HL-60 (cell line): ENCODE results near the gene PRRX2.

Source experiments
- DNase-seq, 2 experiments: peaks; one replicate each; pipeline ENCODE4 v3.0.0-alpha.2; 2010 to 2020; ENCODE audit warnings: low read depth in 1 of 2, low spot score in 1 of 2
- H3K27ac ChIP-seq: fragments of 250-450 bp; sonication (Bioruptor Pico); replicated peaks from 2 replicates; pipeline ENCODE4 v1.5.1; 2020; ENCODE audit warnings: mild to moderate bottlenecking, moderate library complexity
- H3K27me3 ChIP-seq: fragments of 250-450 bp; sonication (Bioruptor Pico); 2 replicates; pipeline ENCODE4 v1.5.1; 2021; ENCODE audit warnings: mild to moderate bottlenecking, moderate library complexity; ENCODE audit not compliant: insufficient read depth, poor library complexity, severe bottlenecking
- H3K4me3 ChIP-seq: replicated peaks from 2 replicates; pipeline ENCODE4 v1.5.1; 2011; ENCODE audit warnings: mild to moderate bottlenecking, control low read depth, low read length; ENCODE audit not compliant: insufficient read depth
- GABPA ChIP-seq: IDR thresholded peaks from 2 replicates; pipeline ENCODE4 v1.6.1; 2012; ENCODE audit warnings: low read depth
- POLR2AphosphoS5 ChIP-seq: IDR thresholded peaks from 2 replicates; pipeline ENCODE4 v1.6.1; 2012; ENCODE audit warnings: low read depth
- REST ChIP-seq: IDR thresholded peaks from 2 replicates; pipeline ENCODE4 v1.6.1; 2012; ENCODE audit warnings: low read depth; ENCODE audit not compliant: insufficient replicate concordance
- SPI1 ChIP-seq: IDR thresholded peaks from 2 replicates; pipeline ENCODE4 v1.6.1; 2012; ENCODE audit warnings: low read depth, mild to moderate bottlenecking, borderline replicate concordance
- TF ChIP-seq, protein P1 (sequence below): IDR thresholded peaks from one replicate; pipeline ENCODE4 v1.5.1; 2011; ENCODE audit warnings: low read length, control low read depth, inconsistent platforms; ENCODE audit not compliant: insufficient read depth

Gene PRRX2

DNA sequence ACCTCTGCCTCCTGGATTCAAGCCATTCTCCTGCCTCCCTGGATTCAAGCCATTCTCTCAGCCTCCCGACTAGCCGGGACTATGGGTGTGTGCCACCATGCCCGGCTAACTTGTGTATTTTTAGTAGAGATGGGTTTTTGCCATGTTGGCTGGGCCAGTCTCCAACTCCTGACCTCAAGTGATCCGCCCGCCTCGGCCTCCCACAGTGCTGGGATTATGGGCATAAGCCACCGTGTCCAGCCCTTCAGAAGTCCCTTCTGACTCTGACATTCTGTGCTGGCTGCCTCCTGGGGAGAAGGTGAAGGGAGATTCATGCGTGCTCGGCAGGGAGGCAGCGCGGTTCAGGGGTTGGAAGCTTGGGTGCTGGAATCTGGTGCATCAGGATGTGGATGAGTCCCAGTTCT is 28.8 kb downstream of the PRRX2 start:
- peaks cover 26% of the 10 kb centered on the region for H3K27me3 ChIP-seq
- no peak overlapping the region for H3K27ac ChIP-seq
- H3K4me3 ChIP-seq = no peak overlapping the region
- no peak for DNase-seq
- TF ChIP-seq GABPA = no peak

DNA sequence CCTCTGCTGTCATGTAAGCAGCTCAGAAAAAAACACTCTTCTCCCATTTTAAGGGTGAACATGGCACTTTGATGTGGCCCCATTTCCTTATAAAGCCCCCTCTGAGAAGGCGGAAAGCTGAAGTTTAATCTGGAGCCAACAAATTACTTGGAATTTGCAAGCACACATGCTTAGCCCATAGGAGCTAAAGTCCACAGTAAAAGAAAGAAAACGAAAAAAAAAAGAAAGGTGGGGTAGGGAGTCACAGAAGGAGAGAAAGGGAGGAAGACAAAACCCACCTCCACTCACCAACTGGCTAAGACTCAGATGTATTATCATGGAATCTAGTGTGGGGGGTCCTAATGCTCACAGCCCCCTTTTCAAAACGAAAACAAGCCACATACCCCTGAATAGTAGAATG is 30.4 kb downstream of the PRRX2 start:
- H3K27me3 ChIP-seq = peaks cover 26% of the 10 kb centered on the region
- TF ChIP-seq, protein P1, sequence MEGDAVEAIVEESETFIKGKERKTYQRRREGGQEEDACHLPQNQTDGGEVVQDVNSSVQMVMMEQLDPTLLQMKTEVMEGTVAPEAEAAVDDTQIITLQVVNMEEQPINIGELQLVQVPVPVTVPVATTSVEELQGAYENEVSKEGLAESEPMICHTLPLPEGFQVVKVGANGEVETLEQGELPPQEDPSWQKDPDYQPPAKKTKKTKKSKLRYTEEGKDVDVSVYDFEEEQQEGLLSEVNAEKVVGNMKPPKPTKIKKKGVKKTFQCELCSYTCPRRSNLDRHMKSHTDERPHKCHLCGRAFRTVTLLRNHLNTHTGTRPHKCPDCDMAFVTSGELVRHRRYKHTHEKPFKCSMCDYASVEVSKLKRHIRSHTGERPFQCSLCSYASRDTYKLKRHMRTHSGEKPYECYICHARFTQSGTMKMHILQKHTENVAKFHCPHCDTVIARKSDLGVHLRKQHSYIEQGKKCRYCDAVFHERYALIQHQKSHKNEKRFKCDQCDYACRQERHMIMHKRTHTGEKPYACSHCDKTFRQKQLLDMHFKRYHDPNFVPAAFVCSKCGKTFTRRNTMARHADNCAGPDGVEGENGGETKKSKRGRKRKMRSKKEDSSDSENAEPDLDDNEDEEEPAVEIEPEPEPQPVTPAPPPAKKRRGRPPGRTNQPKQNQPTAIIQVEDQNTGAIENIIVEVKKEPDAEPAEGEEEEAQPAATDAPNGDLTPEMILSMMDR = no peak
- TF ChIP-seq GABPA (no peak), REST (no peak), POLR2AphosphoS5 (no peak), SPI1 (no peak)
- H3K4me3 ChIP-seq = no peak overlapping the region
- DNase-seq = no peak
- H3K27ac ChIP-seq = no peak overlapping the region

- H3K4me3 ChIP-seq = no peak overlapping the region; the same call in none of the 2 replicates
- TF ChIP-seq REST (no peak), GABPA (no peak), POLR2AphosphoS5 (no peak), SPI1 (no peak)
- TF ChIP-seq, protein P1 = no peak
Measured at GRCh38 chr9:129696944-129697655, 31.7 kb downstream of the PRRX2 start.

DNA sequence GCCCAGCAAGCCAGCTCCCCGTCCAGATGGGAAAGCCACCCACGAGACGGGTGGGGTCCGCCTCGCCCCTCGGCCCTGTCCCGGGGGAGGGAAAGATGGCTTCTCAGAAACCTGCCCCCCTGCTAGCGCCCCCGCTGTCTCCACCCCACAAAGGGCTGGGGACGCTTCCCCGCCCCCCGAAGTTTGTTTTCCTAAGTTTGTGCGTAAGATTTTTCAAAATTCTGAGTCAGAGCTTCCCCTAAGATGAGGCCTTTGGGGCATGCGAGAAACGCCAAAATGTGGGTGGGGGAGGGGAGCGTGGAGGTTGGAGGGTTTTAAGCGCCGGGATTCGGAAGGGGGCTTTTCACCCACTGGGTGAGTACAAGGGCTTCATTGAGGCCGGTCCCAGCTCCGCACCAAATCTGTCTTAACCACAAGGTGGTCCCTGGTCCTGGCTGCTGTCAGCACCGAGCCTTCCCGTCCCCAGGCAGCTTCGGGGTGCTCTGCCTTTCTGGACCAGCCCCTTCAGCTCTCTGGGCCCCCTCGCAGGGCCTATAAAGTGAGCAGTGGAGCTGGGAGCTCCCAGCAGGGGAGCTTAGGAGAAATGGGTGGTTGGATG is 32.3 kb downstream of the PRRX2 start:
- H3K27ac ChIP-seq = no peak overlapping the region
- H3K4me3 ChIP-seq = no peak overlapping the region; the same call in none of the 2 replicates
- peak in 1 of 2 experiments; percentile 10 for DNase-seq
- peaks cover 26% of the 10 kb centered on the region for H3K27me3 ChIP-seq
- TF ChIP-seq POLR2AphosphoS5 = no peak
- TF ChIP-seq REST = no peak
- TF ChIP-seq SPI1 = no peak
- TF ChIP-seq GABPA = no peak
- TF ChIP-seq, protein P1 = no peak

More at GRCh38 chr9:129696944-129697655, 31.7 kb downstream of the PRRX2 start:
- peak; percentile 7 to 31 for DNase-seq
- Histone ChIP-seq H3K27me3 (peaks cover 26% of the 10 kb centered on the region), H3K27ac (no peak overlapping the region)
